Activated CD4-positive, alpha-beta T cell treated with anti-CD3 and anti-CD28 coated beads, Interleukin-2, amount 50 U/mL, for 48 hours (primary cell): ENCODE results near the gene RUBCN.
"Not testable (repeated sequence)": the region's sequence is repeated elsewhere in the genome, so short reads cannot be mapped to it uniquely, and the experiment has no call there.

Experiments
- DNase-seq, 2 experiments: peaks; one replicate each; pipeline ENCODE4 v3.0.0-alpha.2; 2020

RUBCN gene

GRCh38 chr3:197656129-197656528 is 80.6 kb downstream of the RUBCN start:
- not testable (repeated sequence) for DNase-seq

- not testable (repeated sequence) for DNase-seq
These were observed 81.7 kb downstream of the RUBCN start for GRCh38 chr3:197654998-197655330.

- DNase-seq: peak; percentile 50 to 62
These were observed 82.4 kb downstream of the RUBCN start for GRCh38 chr3:197654090-197654997.

- not testable (repeated sequence) for DNase-seq
These were observed 83.8 kb downstream of the RUBCN start for GRCh38 chr3:197652860-197653259.

GRCh38 chr3:197647649-197648048 is 89.1 kb downstream of the RUBCN start:
- DNase-seq: not testable (repeated sequence)

GRCh38 chr3:197647191-197647590 is 89.5 kb downstream of the RUBCN start:
- not testable (repeated sequence) for DNase-seq

- DNase-seq: not testable (repeated sequence)
These were observed 90.4 kb downstream of the RUBCN start for GRCh38 chr3:197646294-197646693.

- not testable (repeated sequence) for DNase-seq
These were observed 99.1 kb downstream of the RUBCN start for GRCh38 chr3:197637556-197637955.

- peak in 1 of 2 experiments; percentile 19 for DNase-seq
These were observed 104.7 kb downstream of the RUBCN start for GRCh38 chr3:197631989-197632388.

- DNase-seq: not testable (repeated sequence)
These were observed 105.9 kb downstream of the RUBCN start for GRCh38 chr3:197630766-197631165.

GRCh38 chr3:197629286-197629685 is 107.4 kb downstream of the RUBCN start:
- DNase-seq: not testable (repeated sequence)

- peak; percentile 89 to 90 for DNase-seq
These were observed 108.8 kb downstream of the RUBCN start for GRCh38 chr3:197627772-197628523.

- not testable (repeated sequence) for DNase-seq
These were observed 109.4 kb downstream of the RUBCN start for GRCh38 chr3:197627158-197627771.

- DNase-seq: not testable (repeated sequence)
These were observed 110.1 kb downstream of the RUBCN start for GRCh38 chr3:197626404-197627157.

- DNase-seq: not testable (repeated sequence)
These were observed 115.2 kb downstream of the RUBCN start for GRCh38 chr3:197621478-197621877.
